Testis (tissue), 3 donors: Measurements from ENCODE around the gene CHDH. TPM values are rescaled to one million over a fixed set of nuclear protein-coding genes. Genes with fewer than 3 reads are reported as not detected.
A peak's percentile ranks its signal among the peaks of the same experiment; 100 is the strongest.

Experiments used
- DNase-seq: peaks from one replicate; pipeline ENCODE4 v3.0.0-alpha.2; 2019
- H3K27ac ChIP-seq, 2 donors: fragments of 200-600 bp; sonication (generic); one replicate each; pipeline ENCODE4 v1.5.1; 2019
- H3K27me3 ChIP-seq: fragments of 200-600 bp; sonication (generic); one replicate; pipeline ENCODE4 v1.5.1; 2019
- H3K36me3 ChIP-seq: fragments of 200-600 bp; sonication (generic); one replicate; pipeline ENCODE4 v1.5.1; 2017; ENCODE audit warnings: low read depth; ENCODE audit errors: missing control alignments
- H3K4me1 ChIP-seq: fragments of 200-600 bp; sonication (generic); one replicate; pipeline ENCODE4 v1.5.1; 2019
- H3K4me3 ChIP-seq, 2 donors: fragments of 200-600 bp; sonication (generic); one replicate each; pipeline ENCODE4 v1.5.1; 2017 to 2019
- H3K9me3 ChIP-seq: fragments of 200-600 bp; sonication (generic); one replicate; pipeline ENCODE4 v1.5.1; 2017
- POLR2A ChIP-seq: fragments of 450-650 bp; IDR thresholded peaks from one replicate; pipeline ENCODE4 v1.6.1; 2017; ENCODE audit warnings: antibody characterized with exemption, mild to moderate bottlenecking, moderate library complexity
- WGBS, 2 donors: methylation state at CpG; one replicate each; pipeline ENCODE4 v1.1.5; 2018; 5-methylcytosine and 5-hydroxymethylcytosine counted together
- intact Hi-C: fragments of 100-400 bp; cut with DNase I; formaldehyde crosslinking; loops from one replicate; pipeline ENCODE4 v1.15.1; 2023; ENCODE audit warnings: low total_unique reads
- polyA plus RNA-seq: library from polyadenylated mRNA; stranded (reverse); fragments of 350-450 nt; fragmentation: Illumina TruSeq; extraction: RNeasy Lipid Tissue Mini Kit (QIAGEN cat#74804); gene quantifications from one replicate; pipeline ENCODE4 v1.2.3, GENCODE V29; 2014; ENCODE audit warnings: low read depth, low replicate concordance; ENCODE audit not compliant: insufficient read depth
- total RNA-seq, 2 donors: library from RNA; depleted of rRNA; stranded (reverse); fragments of >200 nt; gene quantifications; one replicate each; pipeline ENCODE4 v1.2.3, GENCODE V29; 2016
- TF ChIP-seq, protein P1 (sequence below), 3 experiments: fragments of 450-650 bp in 2 of 3; fragments of 200-600 bp in 1 of 3; sonication (generic) in 1 of 3; IDR thresholded peaks; one replicate each; pipeline ENCODE4 v1.5.1; 2016 to 2019; ENCODE audit warnings: antibody characterized with exemption in 3 of 3, mild to moderate bottlenecking in 2 of 3, moderate library complexity in 1 of 3

Gene CHDH
- total and polyA plus RNA-seq, 3 donors from 2014 or later, result 13.5 to 41.4 (median 28.1) TPM

DNA sequence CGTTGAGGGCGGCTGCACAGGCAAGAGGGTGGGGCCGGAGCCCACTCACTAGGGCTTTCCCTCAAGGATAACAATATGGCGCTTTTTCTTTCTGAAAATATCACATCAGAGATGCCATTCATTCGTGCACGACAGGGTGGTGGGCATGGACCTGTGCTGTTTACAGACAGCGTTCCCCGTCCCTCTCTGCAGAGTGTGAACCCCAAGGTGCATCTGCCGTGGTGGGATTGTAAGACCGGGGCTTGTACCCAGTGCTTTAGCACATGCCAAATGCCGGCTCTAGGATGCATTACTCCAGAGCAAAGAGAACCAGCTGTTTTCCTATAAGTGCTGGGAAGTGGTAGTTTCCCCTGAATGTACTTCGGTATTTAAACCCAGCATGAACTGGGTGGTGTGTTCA lies 37.0 kb downstream of the CHDH start:
- Histone ChIP-seq H3K4me3 (no peak overlapping the region), H3K27ac (no peak overlapping the region), H3K4me1 (peaks cover 6% of the 10 kb centered on the region), H3K9me3 (no peaks in the 10 kb centered on the region), H3K36me3 (no peaks in the 10 kb centered on the region), H3K27me3 (no peaks in the 10 kb centered on the region)
- 89 to 100% methylated on average over 2 to 12 of the region's 12 CpGs for WGBS, 2 donors
- intact Hi-C loops, result no loop called here
- peak; percentile 3 for DNase-seq
- TF ChIP-seq, protein P1, sequence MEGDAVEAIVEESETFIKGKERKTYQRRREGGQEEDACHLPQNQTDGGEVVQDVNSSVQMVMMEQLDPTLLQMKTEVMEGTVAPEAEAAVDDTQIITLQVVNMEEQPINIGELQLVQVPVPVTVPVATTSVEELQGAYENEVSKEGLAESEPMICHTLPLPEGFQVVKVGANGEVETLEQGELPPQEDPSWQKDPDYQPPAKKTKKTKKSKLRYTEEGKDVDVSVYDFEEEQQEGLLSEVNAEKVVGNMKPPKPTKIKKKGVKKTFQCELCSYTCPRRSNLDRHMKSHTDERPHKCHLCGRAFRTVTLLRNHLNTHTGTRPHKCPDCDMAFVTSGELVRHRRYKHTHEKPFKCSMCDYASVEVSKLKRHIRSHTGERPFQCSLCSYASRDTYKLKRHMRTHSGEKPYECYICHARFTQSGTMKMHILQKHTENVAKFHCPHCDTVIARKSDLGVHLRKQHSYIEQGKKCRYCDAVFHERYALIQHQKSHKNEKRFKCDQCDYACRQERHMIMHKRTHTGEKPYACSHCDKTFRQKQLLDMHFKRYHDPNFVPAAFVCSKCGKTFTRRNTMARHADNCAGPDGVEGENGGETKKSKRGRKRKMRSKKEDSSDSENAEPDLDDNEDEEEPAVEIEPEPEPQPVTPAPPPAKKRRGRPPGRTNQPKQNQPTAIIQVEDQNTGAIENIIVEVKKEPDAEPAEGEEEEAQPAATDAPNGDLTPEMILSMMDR (IDR thresholded peaks at IDR 0.05), result no peak
- TF ChIP-seq POLR2A, result no peak

DNA sequence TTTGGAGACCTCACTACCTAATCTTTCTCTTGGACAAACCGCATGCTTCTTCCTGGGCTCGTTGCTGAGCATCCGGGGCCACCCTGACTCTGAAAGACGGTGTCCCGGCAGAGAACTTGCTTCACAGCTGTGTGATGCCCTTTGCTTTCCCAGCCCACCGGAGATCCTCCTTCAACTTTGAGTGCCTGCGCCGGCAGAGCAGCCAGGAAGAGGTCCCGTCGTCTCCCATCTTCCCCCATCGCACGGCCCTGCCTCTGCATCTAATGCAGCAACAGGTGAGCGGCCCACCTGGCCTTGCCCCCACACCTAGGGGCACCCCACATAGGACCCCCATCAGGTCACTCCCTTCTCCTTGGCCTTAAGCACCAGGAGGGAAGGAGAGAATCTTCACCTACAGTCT lies 37.7 kb downstream of the CHDH start:
- WGBS, 2 donors, result 94 to 96% methylated on average over 13 of the region's 13 CpGs
- no peaks in the 10 kb centered on the region for H3K9me3 ChIP-seq
- TF ChIP-seq POLR2A, result no peak
- TF ChIP-seq, protein P1 (IDR thresholded peaks at IDR 0.05), result no peak
- H3K27ac ChIP-seq, result no peak overlapping the region
- H3K4me3 ChIP-seq, result no peak overlapping the region
- intact Hi-C loops, result no loop called here
- DNase-seq, result peak; percentile 7
- peaks cover 6% of the 10 kb centered on the region for H3K4me1 ChIP-seq
- no peaks in the 10 kb centered on the region for H3K36me3 ChIP-seq
- no peaks in the 10 kb centered on the region for H3K27me3 ChIP-seq

DNA sequence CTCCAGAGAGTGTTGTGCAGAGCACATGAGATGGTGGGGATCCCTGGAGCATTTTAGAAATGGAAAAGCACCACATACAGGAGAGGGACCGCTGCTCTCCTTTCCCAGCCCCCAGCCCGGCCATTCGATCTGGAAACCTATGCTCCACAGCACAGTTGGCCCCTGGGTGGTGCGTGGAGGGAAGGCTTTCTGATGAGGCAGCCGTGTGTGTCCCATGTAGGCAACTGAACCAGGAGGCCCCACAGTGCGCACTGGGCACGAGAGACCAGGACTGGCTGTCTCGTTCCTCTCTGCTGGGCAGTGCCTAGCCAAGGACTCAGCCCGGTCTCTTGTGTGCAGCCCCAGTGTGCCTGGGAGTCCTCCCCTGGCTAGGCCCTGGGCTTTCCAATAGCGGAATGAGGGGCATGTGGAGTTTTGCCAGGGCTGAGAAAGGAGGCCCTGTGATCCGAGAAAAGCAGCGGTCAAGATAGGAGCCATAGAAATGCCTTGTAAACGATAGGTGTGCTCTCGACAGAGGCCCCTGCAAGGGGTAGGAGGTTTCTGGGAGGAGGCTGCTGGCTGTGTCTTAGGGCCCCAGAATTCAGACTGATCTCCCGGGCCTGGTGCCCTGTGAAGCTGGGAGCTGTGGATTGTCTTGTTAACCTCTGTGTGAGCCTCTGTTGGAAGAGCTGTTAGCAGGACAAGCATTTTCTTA lies 39.0 kb downstream of the CHDH start:
- H3K27me3 ChIP-seq, result no peaks in the 10 kb centered on the region
- no peak overlapping the region for H3K4me3 ChIP-seq
- TF ChIP-seq POLR2A, result no peak
- TF ChIP-seq, protein P1 (IDR thresholded peaks at IDR 0.05), result no peak
- no peaks in the 10 kb centered on the region for H3K36me3 ChIP-seq
- no peak overlapping the region for H3K27ac ChIP-seq
- DNase-seq, result peak; percentile 6
- intact Hi-C loops, result no loop called here
- peaks cover 6% of the 10 kb centered on the region for H3K4me1 ChIP-seq
- H3K9me3 ChIP-seq, result no peaks in the 10 kb centered on the region
- 84 to 91% methylated on average over 13 to 15 of the region's 15 CpGs for WGBS, 2 donors

DNA sequence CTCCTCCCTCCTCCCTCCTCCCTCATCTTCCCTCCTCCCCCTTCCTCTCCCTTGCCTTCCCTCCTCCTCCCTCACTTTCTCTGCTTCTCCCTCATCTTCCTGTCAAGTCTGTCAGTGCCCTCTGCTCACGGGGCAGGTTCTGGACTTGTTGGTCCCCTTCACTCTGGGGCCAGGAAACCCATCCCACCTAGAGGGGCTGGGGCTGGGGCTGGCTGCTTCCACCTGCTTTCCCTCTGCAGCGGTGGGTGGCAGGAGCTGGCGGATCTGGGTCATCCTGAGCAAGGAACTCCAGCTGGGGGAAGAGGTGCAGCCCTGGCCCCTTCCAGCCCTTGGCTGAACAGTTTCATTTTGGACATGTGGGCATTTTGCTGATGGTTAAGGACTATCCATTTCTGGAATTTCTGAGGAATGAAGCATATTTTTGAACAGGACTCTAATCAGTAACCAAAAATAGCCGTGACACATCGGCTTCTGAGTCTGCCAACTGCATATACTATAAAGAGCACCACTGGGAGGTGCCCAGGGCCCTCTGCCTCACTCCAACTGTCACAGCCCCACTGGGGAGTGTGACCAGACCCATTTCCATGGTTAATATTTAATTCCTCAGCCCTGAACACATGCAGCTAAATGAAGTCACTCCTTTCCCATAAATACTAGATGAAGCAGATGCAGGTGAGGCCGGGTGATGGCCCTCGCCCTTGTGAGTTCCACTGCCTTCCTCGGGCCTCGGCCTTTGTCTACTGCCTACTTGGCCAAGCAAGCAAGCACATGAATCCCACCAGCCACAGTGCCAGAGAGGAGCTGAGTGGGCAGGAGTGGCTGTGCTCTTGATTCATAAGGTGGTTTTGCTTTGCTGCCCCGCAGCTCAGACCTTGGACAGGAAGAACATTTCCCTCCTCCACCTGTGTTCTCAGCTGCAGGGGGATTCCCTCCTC lies 39.8 kb downstream of the CHDH start:
- WGBS, 2 donors, result 71 to 83% methylated on average over 9 to 10 of the region's 10 CpGs
- Histone ChIP-seq H3K27ac (no peak overlapping the region), H3K9me3 (no peaks in the 10 kb centered on the region), H3K4me3 (no peak overlapping the region), H3K27me3 (no peaks in the 10 kb centered on the region), H3K4me1 (peaks cover 6% of the 10 kb centered on the region), H3K36me3 (no peaks in the 10 kb centered on the region)
- peak; percentile 12 for DNase-seq
- intact Hi-C loops, result no loop called here
- TF ChIP-seq, protein P1 (IDR thresholded peaks at IDR 0.05), result no peak
- TF ChIP-seq POLR2A, result no peak
